ENCODE data around the gene REEP1. TPM values are rescaled to one million over a fixed set of nuclear protein-coding genes. Genes with fewer than 3 reads are reported as not detected.
A peak's percentile ranks its signal among the peaks of the same experiment; 100 is the strongest.

Gene REEP1
- total RNA-seq, 1 donor from 2014 or later, result 167 TPM

GRCh38 chr2:86308356-86308755 lies 29.1 kb downstream of the REEP1 start:
- no peak overlapping the region for H3K4me3 Mint-ChIP-seq (ENCODE audit: unreplicated experiment)
- H3K27me3 Mint-ChIP-seq (ENCODE audit: unreplicated experiment), result peaks cover 6% of the 10 kb centered on the region
- TF ChIP-seq CTCF (IDR thresholded peaks at IDR 0.05; ENCODE audit: partially characterized antibody, unreplicated experiment), result no peak
- H3K27ac Mint-ChIP-seq (ENCODE audit: unreplicated experiment), result peak overlapping the region; percentile 12
- H3K36me3 Mint-ChIP-seq (ENCODE audit: unreplicated experiment), result no peaks in the 10 kb centered on the region
- peaks cover 48% of the 10 kb centered on the region for H3K4me1 Mint-ChIP-seq (ENCODE audit: low read depth, unreplicated experiment)
- peaks cover 17% of the 10 kb centered on the region for H3K9me3 Mint-ChIP-seq (ENCODE audit: unreplicated experiment)
- no peak for DNase-seq

GRCh38 chr2:86307431-86307830 lies 30.0 kb downstream of the REEP1 start:
- no peak overlapping the region for H3K4me3 Mint-ChIP-seq (ENCODE audit: unreplicated experiment)
- H3K27ac Mint-ChIP-seq (ENCODE audit: unreplicated experiment), result no peak overlapping the region
- no peaks in the 10 kb centered on the region for H3K36me3 Mint-ChIP-seq (ENCODE audit: unreplicated experiment)
- peaks cover 51% of the 10 kb centered on the region for H3K4me1 Mint-ChIP-seq (ENCODE audit: low read depth, unreplicated experiment)
- no peak for DNase-seq
- TF ChIP-seq CTCF (IDR thresholded peaks at IDR 0.05; ENCODE audit: partially characterized antibody, unreplicated experiment), result no peak
- H3K27me3 Mint-ChIP-seq (ENCODE audit: unreplicated experiment), result peaks cover 6% of the 10 kb centered on the region
- peaks cover 18% of the 10 kb centered on the region for H3K9me3 Mint-ChIP-seq (ENCODE audit: unreplicated experiment)

- H3K4me3 Mint-ChIP-seq (ENCODE audit: unreplicated experiment), result peak overlapping the region; percentile 73
- H3K4me1 Mint-ChIP-seq (ENCODE audit: low read depth, unreplicated experiment), result peaks cover 62% of the 10 kb centered on the region
- DNase-seq, result no peak
- H3K27me3 Mint-ChIP-seq (ENCODE audit: unreplicated experiment), result peaks cover 11% of the 10 kb centered on the region
- no peaks in the 10 kb centered on the region for H3K36me3 Mint-ChIP-seq (ENCODE audit: unreplicated experiment)
- H3K9me3 Mint-ChIP-seq (ENCODE audit: unreplicated experiment), result peaks cover 19% of the 10 kb centered on the region
- TF ChIP-seq CTCF (IDR thresholded peaks at IDR 0.05; ENCODE audit: partially characterized antibody, unreplicated experiment), result no peak
- H3K27ac Mint-ChIP-seq (ENCODE audit: unreplicated experiment), result peak overlapping the region; percentile 34
Observed at GRCh38 chr2:86305915-86306254, 31.5 kb downstream of the REEP1 start.

GRCh38 chr2:86305195-86305914 lies 32.1 kb downstream of the REEP1 start:
- H3K27ac Mint-ChIP-seq (ENCODE audit: unreplicated experiment), result peak overlapping the region; percentile 34
- DNase-seq, result no peak
- peaks cover 11% of the 10 kb centered on the region for H3K27me3 Mint-ChIP-seq (ENCODE audit: unreplicated experiment)
- peak overlapping the region; percentile 73 for H3K4me3 Mint-ChIP-seq (ENCODE audit: unreplicated experiment)
- peaks cover 63% of the 10 kb centered on the region for H3K4me1 Mint-ChIP-seq (ENCODE audit: low read depth, unreplicated experiment)
- H3K36me3 Mint-ChIP-seq (ENCODE audit: unreplicated experiment), result no peaks in the 10 kb centered on the region
- no peak for TF ChIP-seq CTCF (IDR thresholded peaks at IDR 0.05; ENCODE audit: partially characterized antibody, unreplicated experiment)
- peaks cover 20% of the 10 kb centered on the region for H3K9me3 Mint-ChIP-seq (ENCODE audit: unreplicated experiment)

GRCh38 chr2:86304416-86304815 lies 33.0 kb downstream of the REEP1 start:
- no peak for TF ChIP-seq CTCF (IDR thresholded peaks at IDR 0.05; ENCODE audit: partially characterized antibody, unreplicated experiment)
- Mint-ChIP-seq H3K27me3 (ENCODE audit: unreplicated experiment) (peaks cover 11% of the 10 kb centered on the region), H3K4me3 (ENCODE audit: unreplicated experiment) (peak overlapping the region; percentile 76), H3K9me3 (ENCODE audit: unreplicated experiment) (peaks cover 21% of the 10 kb centered on the region), H3K36me3 (ENCODE audit: unreplicated experiment) (no peaks in the 10 kb centered on the region), H3K27ac (ENCODE audit: unreplicated experiment) (peak overlapping the region; percentile 23), H3K4me1 (ENCODE audit: low read depth, unreplicated experiment) (peaks cover 67% of the 10 kb centered on the region)
- DNase-seq, result no peak
